AG04449 (cell line): Measurements from ENCODE around the gene TSPAN6.

ENCODE experiments used
- CTCF ChIA-PET: fragments of 350-600 bp; formaldehyde crosslinking; extraction: SDS; loops from one replicate; lab custom pipeline; 2021; ENCODE audit warnings: antibody characterized with exemption; lab: Yijun Ruan, JAX
- POLR2A ChIA-PET: fragments of 400-600, 350-600 bp; formaldehyde crosslinking; extraction: SDS; loops from one replicate; lab custom pipeline; 2020; ENCODE audit warnings: antibody characterized with exemption, inconsistent platforms; lab: Yijun Ruan, JAX
- DNase-seq: peaks from one replicate; pipeline ENCODE4 v3.0.0-alpha.2; 2010; ENCODE audit warnings: low read depth, low spot score
- H3K4me3 ChIP-seq: 2 replicates; pipeline ENCODE4 v1.5.1; 2011; ENCODE audit warnings: low read depth, mild to moderate bottlenecking, control low read depth, low read length
- CTCF ChIP-seq: IDR thresholded peaks from one replicate; pipeline ENCODE4 v1.5.1; 2011; ENCODE audit warnings: mild to moderate bottlenecking, moderate library complexity, low read length, control low read depth, inconsistent platforms; ENCODE audit not compliant: insufficient read depth; ENCODE audit errors: missing control alignments

TSPAN6 gene

GRCh38 chrX:100606753-100607152 is 29.9 kb downstream of the TSPAN6 start:
- POLR2A ChIA-PET: no interaction called here
- CTCF ChIA-PET: interaction anchor here (0.8 to 1.4 kb wide), 3 partner anchors 8 to 30 kb away, joined by 3 to 4 read pairs (median 3); no protein-coding TSS in a partner anchor
- no peak for DNase-seq
- H3K4me3 ChIP-seq: no peak overlapping the region
- no peak for TF ChIP-seq CTCF

- DNase-seq: no peak
- CTCF ChIA-PET: interaction anchor here (2.1 kb wide), 1 partner anchor 14 kb away, joined by 5 read pairs; no protein-coding TSS in a partner anchor
- POLR2A ChIA-PET: no interaction called here
- no peak for TF ChIP-seq CTCF
- H3K4me3 ChIP-seq: no peak overlapping the region
Measured at GRCh38 chrX:100600758-100601157, 35.8 kb downstream of the TSPAN6 start.

DNA sequence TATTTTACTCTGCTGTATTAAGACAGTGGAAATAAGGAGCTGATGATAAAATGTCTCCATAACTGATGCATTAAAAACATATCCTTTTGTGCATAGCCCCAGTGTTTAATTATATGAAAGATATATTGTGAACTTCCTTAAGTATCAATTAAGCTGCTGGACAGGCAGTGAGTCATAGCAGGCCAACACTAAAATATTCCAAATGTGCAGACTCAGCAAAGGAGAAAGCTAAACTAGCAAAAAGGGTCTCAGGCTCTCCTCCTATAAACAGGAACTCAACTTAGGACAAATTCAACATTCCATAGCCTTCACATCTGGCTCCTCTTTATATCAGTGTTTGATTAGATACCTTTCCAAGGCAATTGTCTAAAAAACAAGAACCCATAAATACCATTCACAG is 36.3 kb downstream of the TSPAN6 start:
- H3K4me3 ChIP-seq: no peak overlapping the region
- ChIA-PET CTCF (interaction anchor here (2.1 kb wide), 1 partner anchor 15 kb away, joined by 5 read pairs; no protein-coding TSS in a partner anchor), POLR2A (no interaction called here)
- no peak for TF ChIP-seq CTCF
- DNase-seq: no peak

- no peak overlapping the region for H3K4me3 ChIP-seq
- DNase-seq: no peak
- no peak for TF ChIP-seq CTCF
- CTCF ChIA-PET: interaction anchor here (2.1 kb wide), 1 partner anchor 16 kb away, joined by 5 read pairs; no protein-coding TSS in a partner anchor
- POLR2A ChIA-PET: no interaction called here
Measured at GRCh38 chrX:100599456-100599855, 37.1 kb downstream of the TSPAN6 start.

DNA sequence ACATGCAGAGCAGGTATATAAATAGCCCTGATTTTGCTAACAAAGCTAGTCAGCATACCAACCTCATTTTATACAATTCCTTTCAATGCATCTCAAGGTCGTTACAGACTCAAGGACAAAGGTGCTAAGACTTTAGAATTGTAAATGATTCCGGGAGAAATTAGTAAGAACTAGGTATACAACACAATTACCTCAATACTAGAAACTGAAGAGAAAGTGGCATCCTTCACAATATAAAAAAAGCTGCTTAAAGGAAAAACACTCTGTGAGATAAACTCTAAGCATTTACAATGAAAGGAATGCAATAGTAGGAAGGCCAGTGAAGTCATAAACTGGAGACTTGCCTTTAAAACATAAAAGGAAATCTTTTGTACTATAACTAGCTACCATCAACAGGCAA is 40.0 kb downstream of the TSPAN6 start:
- ChIA-PET POLR2A (no interaction called here), CTCF (no interaction called here)
- DNase-seq: no peak
- TF ChIP-seq CTCF: no peak
- H3K4me3 ChIP-seq: no peak overlapping the region

- no peak overlapping the region for H3K4me3 ChIP-seq
- no peak for TF ChIP-seq CTCF
- POLR2A ChIA-PET: no interaction called here
- CTCF ChIA-PET: no interaction called here
- DNase-seq: no peak
Measured at GRCh38 chrX:100593581-100593980, 43.0 kb downstream of the TSPAN6 start.
